ENCODE measurements around the gene MRPL49. TPM values are rescaled to one million over a fixed set of nuclear protein-coding genes. Genes with fewer than 3 reads are reported as not detected.

Gene MRPL49
- total and polyA plus RNA-seq, 2 of the 13 experiments (the other 11 are each of a cell fraction or from before 2014, with no cell fraction given), result 39.2 to 53.3 TPM

- TF ChIP-seq SAP130 (CRISPR knock-in tag; IDR thresholded peaks at IDR 0.05; ENCODE audit: low read depth) (peak; percentile 67), ZNF468 (CRISPR knock-in tag; IDR thresholded peaks at IDR 0.05) (no peak), ZNF577 (CRISPR knock-in tag; IDR thresholded peaks at IDR 0.05; ENCODE audit: borderline replicate concordance, low read depth) (no peak), ZNF451 (CRISPR knock-in tag; IDR thresholded peaks at IDR 0.05) (no peak), SMARCE1 (IDR thresholded peaks at IDR 0.05; ENCODE audit: borderline replicate concordance) (no peak), ZNF724P (CRISPR knock-in tag; IDR thresholded peaks at IDR 0.05; ENCODE audit: borderline replicate concordance) (no peak), ZNF276 (CRISPR knock-in tag; IDR thresholded peaks at IDR 0.05; ENCODE audit: low read depth) (no peak), TARDBP (CRISPR knock-in tag; IDR thresholded peaks at IDR 0.05) (no peak), ZNF607 (CRISPR knock-in tag; IDR thresholded peaks at IDR 0.05; ENCODE audit: borderline replicate concordance) (no peak), ZNF350 (CRISPR knock-in tag; IDR thresholded peaks at IDR 0.05; ENCODE audit: borderline replicate concordance, low read depth) (peak; percentile 28; the same call in 1 of the 2 replicates), PRPF4 (IDR thresholded peaks at IDR 0.05; ENCODE audit: low read depth, low read length, poor library complexity, severe bottlenecking) (no peak), JUND (CRISPR knock-in tag; IDR thresholded peaks at IDR 0.05) (no peak), TAF1 (CRISPR knock-in tag; IDR thresholded peaks at IDR 0.05) (no peak), ZSCAN12 (CRISPR knock-in tag; IDR thresholded peaks at IDR 0.05) (no peak)
- TF ChIP-seq, protein P1, sequence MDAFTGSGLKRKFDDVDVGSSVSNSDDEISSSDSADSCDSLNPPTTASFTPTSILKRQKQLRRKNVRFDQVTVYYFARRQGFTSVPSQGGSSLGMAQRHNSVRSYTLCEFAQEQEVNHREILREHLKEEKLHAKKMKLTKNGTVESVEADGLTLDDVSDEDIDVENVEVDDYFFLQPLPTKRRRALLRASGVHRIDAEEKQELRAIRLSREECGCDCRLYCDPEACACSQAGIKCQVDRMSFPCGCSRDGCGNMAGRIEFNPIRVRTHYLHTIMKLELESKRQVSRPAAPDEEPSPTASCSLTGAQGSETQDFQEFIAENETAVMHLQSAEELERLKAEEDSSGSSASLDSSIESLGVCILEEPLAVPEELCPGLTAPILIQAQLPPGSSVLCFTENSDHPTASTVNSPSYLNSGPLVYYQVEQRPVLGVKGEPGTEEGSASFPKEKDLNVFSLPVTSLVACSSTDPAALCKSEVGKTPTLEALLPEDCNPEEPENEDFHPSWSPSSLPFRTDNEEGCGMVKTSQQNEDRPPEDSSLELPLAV (CRISPR knock-in tag; conservative IDR thresholded peaks at IDR 0.05; ENCODE audit: low read depth), result no peak
- TF ChIP-seq, protein P2, sequence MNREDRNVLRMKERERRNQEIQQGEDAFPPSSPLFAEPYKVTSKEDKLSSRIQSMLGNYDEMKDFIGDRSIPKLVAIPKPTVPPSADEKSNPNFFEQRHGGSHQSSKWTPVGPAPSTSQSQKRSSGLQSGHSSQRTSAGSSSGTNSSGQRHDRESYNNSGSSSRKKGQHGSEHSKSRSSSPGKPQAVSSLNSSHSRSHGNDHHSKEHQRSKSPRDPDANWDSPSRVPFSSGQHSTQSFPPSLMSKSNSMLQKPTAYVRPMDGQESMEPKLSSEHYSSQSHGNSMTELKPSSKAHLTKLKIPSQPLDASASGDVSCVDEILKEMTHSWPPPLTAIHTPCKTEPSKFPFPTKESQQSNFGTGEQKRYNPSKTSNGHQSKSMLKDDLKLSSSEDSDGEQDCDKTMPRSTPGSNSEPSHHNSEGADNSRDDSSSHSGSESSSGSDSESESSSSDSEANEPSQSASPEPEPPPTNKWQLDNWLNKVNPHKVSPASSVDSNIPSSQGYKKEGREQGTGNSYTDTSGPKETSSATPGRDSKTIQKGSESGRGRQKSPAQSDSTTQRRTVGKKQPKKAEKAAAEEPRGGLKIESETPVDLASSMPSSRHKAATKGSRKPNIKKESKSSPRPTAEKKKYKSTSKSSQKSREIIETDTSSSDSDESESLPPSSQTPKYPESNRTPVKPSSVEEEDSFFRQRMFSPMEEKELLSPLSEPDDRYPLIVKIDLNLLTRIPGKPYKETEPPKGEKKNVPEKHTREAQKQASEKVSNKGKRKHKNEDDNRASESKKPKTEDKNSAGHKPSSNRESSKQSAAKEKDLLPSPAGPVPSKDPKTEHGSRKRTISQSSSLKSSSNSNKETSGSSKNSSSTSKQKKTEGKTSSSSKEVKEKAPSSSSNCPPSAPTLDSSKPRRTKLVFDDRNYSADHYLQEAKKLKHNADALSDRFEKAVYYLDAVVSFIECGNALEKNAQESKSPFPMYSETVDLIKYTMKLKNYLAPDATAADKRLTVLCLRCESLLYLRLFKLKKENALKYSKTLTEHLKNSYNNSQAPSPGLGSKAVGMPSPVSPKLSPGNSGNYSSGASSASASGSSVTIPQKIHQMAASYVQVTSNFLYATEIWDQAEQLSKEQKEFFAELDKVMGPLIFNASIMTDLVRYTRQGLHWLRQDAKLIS (CRISPR knock-in tag; IDR thresholded peaks at IDR 0.05), result no peak
- TF ChIP-seq, protein P3, sequence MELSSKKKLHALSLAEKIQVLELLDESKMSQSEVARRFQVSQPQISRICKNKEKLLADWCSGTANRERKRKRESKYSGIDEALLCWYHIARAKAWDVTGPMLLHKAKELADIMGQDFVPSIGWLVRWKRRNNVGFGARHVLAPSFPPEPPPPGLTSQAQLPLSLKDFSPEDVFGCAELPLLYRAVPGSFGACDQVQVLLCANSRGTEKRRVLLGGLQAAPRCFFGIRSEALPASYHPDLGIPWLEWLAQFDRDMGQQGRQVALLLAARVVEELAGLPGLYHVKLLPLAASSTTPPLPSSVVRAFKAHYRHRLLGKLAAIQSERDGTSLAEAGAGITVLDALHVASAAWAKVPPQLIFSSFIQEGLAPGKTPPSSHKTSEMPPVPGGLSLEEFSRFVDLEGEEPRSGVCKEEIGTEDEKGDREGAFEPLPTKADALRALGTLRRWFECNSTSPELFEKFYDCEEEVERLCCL (CRISPR knock-in tag; IDR thresholded peaks at IDR 0.05; ENCODE audit: borderline replicate concordance), result no peak
- TF ChIP-seq, protein P4, sequence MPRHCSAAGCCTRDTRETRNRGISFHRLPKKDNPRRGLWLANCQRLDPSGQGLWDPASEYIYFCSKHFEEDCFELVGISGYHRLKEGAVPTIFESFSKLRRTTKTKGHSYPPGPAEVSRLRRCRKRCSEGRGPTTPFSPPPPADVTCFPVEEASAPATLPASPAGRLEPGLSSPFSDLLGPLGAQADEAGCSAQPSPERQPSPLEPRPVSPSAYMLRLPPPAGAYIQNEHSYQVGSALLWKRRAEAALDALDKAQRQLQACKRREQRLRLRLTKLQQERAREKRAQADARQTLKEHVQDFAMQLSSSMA (CRISPR knock-in tag; IDR thresholded peaks at IDR 0.05), result no peak
These were observed 11.7 kb upstream of the MRPL49 start (continued) for GRCh38 chr11:65110354-65110861.

All from HepG2 (cell line).